HG02981 (cell line): ENCODE data around the gene SHKBP1.

Experiments
- ATAC-seq: cut with Tn5 transposase; IDR thresholded peaks from one replicate; pipeline ENCODE4 v1.9.1; 2021; ENCODE audit warnings: mild to moderate bottlenecking, moderate library complexity; ENCODE audit not compliant: unreplicated experiment

Gene SHKBP1

DNA sequence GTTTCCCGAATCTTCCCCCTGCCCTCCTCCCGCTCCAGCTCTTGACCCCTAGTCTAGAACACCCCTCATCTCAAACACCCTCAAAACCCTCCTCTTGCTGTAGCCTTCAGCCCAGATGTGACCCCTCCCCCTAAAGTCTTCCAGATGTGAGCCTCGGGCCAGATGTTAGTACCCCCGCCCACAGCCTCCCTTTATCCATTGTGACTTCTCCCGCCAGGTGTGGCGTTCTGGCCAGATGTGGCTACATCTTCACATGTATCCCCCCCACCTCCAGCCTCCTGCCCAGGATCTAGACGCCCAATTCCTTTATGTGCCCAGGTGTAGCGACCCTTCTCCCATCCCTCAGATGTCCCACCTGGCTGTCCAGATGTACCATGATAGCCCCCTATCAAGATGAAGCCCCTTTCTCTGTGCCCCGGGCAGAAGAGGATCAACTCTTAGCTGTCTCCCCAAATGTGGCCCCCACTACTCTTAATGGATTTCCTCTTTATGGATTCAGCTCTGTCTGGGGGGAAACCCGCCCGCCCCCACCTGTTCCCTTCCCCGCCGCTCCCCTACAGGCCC lies 24.0 kb downstream of the SHKBP1 start:
- no peak for ATAC-seq

DNA sequence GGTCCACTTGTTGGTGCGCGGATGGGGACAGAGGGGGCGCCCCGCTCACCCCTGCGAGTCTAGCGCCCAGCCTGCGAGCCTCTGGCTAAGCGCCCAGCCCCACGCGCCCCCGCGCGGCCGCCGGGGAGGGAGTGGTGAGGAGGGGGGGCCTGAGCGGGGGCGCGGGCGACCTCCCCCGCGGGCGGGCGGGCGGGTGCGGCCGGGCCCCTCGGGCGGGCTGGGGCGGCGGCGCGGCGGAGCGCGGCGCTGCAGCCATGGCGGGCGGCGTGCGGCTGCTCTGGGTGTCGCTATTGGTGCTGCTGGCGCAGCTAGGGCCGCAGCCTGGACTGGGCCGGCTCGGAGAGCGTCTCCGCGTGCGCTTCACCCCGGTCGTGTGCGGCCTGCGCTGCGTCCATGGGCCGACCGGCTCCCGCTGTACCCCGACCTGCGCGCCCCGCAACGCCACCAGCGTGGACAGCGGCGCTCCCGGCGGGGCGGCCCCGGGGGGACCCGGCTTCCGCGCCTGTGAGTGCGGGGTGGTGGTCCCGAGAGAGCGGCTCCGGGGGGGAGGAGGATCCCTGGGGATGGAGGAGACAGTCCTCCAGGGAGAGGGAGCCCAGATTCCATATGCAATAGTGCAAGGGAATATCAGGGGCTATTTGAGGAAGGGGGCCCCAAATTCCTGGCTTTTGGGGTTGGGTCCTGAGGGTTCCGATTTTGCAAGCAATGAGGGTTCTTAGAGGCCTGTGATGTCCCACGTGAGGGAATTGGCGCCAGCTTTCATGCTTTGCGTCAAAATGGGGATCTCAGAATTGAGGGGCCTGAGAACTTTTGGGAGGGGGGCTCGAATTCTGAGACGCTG lies 24.7 kb downstream of the SHKBP1 start, which contains the start of gene LTBP4:
Gene LTBP4, plus strand, starts transcription at position 236 of the 841 bp plus-strand sequence. Its CDS starts 19 bp downstream, at position 255.
- no peak for ATAC-seq

DNA sequence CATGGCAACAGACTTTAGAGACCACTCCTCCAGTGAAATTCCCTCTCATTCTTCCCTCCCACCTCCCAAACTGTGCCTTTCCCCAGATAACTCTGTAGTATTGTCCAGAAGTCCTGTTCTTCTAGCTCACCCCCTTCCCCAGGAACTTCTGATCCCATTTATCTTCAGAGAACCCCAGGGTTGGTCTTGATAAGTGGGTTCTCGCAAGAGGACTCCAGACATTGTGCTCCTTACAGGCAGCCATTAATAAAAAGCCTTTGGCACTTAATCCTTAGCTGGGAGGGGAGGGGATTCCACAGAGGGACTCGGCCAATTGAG lies 26.4 kb downstream of the SHKBP1 start:
- ATAC-seq, result no peak

DNA sequence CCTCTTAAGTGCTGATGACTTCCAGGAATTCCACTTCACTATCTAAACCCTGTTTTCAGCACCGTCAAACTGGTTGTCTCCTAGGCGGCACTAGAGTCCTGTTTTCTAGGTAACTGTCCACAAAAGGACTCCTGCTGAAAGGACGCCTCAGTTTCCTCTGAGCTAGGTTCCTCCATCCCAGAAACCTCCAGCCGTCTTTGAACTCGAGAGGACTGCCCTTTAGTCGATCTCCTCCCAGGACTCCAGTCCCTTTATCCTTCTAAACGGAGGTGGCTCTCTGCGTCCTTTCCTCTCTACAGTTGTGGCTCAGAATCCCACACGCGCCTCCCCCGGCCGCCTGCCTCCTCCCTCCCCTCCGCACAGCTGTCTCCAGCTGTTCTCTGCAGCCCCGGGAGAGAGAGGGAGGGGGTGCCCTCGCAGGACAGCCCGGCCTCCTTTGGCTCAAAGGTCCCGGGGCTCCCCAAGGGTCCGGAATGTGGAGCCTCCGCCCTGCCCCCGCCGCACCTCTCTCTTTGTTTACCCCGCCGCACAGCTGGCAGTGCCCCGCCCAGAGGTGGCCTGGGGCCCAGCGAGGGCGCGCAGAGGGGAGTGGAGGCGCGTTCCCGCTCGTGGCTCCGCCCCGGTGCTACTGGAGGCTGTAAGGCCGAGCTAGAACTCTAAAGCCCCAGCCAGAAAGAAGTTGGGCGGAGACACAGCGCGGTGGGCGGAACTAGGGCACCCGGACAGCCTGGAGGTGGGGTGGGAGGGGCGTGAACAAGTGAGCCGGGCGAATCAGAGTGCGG lies 26.9 kb downstream of the SHKBP1 start:
- peak; percentile 69 for ATAC-seq

DNA sequence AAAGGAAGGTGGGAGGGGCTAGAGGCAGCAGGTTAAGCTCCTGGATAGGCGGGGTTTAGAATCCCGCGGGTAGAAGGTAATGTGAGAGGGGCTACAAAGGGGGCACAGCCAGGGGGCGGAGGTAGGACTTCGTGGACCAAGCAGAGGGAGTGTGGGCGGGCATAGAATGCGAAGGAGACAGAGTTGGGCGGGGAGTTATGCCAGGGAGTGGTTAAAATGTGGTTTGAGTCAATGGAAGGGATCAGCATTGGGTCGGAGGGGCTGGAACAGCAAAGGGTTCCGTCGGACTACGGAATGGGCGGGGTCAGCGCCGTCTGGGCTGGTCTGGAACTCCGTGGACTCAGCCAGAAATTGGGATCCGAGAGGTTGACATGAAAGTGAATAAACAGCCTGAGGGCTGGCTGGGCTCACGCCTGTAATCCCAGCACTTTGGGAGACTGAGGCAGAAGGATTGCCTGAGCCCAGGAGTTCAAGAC lies 27.5 kb downstream of the SHKBP1 start:
- ATAC-seq, result no peak

DNA sequence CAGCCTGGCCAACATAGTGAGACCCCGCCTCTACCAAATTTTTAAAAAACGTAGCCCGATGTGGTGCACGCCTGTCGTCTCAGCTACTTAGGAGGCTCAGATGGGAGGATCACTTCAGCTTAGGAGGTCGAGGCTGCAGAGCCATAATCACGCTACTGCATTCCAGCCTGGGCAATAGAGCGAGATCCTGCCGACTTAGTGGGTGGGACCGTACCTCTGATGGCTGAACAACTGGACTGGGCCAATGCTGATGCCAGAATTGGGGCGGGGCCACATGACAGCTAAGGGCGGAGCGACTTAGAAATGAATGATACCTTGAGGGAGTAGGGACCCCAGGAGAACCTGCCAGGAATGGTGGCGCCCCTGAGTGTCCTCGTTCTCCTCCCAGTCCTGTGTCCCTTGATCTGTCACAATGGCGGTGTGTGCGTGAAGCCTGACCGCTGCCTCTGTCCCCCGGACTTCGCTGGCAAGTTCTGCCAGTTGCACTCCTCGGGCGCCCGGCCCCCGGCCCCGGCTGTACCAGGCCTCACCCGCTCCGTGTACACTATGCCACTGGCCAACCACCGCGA lies 28.1 kb downstream of the SHKBP1 start:
- ATAC-seq, result no peak

DNA sequence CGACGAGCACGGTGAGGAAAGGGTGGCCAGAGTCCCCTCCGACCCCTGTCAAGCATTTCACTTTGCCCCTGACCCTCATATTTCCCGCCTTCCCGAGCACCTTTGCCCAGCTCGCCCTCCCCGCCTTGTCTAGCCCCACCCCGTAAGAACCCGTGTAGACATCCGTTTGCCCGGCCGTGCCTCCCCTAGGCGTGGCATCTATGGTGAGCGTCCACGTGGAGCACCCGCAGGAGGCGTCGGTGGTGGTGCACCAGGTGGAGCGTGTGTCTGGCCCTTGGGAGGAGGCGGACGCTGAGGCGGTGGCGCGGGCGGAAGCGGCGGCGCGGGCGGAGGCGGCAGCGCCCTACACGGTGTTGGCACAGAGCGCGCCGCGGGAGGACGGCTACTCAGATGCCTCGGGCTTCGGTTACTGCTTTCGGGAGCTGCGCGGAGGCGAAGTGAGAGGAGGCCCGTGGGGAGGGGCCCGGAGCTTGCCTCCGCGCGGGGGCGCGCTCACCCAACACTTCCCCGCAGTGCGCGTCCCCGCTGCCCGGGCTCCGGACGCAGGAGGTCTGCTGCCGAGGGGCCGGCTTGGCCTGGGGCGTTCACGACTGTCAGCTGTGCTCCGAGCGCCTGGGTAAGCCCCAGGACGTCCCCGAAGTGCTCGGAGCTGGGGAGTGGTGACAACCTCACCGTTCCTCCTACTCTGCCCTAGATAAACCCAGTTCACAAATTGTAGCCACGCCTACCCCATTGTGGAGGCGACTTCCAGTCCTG lies 28.7 kb downstream of the SHKBP1 start:
- peak; percentile 26 for ATAC-seq

DNA sequence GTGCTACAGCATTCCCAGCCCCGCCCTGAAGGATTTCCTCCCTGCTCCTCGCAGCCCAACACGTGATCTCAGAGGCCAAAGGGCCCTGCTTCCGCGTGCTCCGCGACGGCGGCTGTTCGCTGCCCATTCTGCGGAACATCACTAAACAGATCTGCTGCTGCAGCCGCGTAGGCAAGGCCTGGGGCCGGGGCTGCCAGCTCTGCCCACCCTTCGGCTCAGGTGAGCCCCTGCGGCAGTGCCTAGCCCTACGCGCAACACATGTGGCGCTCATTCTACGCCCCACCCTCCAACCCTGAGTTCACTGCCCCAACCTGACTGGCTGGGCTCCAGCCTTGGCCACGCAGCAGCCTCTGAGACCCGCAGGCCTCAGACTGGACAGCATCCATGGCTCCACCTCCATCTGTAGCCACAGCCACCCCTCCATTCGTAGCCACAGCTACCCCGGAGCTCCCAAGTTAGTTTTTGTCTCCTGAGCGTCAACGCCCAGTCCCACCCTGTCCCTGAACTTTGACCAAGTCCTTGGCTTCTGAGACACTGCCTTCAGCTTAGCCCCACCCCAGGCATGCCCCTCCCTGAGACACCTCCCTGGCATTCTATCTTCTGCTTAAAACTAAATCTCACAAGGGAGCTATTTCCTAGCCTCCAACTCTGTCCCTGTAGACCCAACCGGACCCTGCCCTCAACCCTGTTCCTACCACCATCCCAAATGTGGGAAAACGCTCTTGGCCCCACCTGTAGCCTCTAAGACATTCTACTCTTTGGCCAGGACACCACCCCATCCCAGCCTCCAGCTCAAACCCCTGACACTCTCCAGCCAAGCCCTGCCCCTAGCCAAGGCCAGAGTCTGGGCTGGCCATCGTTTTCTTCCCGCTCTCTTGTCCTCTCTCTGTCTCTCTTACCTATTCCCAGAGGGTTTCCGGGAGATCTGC lies 30.9 kb downstream of the SHKBP1 start:
- ATAC-seq, result no peak

DNA sequence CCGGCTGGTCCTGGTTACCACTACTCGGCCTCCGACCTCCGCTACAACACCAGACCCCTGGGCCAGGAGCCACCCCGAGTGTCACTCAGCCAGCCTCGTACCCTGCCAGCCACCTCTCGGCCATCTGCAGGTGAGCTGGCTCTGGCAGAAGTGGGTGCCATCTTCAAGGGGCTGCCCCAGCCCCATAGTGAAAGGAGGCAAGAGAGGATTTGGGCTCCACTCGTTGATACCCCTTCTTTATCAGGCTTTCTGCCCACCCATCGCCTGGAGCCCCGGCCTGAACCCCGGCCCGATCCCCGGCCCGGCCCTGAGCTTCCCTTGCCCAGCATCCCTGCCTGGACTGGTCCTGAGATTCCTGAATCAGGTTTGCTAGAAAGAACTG lies 31.6 kb downstream of the SHKBP1 start:
- ATAC-seq, result no peak

DNA sequence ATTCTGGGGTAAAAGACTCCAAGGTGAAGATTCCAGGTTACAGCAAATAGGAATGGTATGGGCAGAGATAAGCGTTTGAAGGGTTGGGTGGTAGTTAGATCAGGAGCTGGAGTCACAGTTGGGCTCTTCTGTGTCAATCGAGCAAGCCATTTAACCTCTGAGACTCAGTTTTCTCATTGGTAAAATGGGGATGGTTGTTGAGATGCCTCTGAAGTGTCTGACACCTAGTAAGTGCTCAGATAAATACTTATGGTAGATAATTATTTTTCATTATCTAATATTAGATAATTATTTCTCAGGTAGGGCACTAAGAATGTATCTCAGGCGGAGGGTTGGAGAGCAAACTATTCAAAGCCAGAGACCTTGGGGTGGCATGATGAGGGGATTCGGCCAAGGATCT lies 32.3 kb downstream of the SHKBP1 start:
- ATAC-seq, result no peak

DNA sequence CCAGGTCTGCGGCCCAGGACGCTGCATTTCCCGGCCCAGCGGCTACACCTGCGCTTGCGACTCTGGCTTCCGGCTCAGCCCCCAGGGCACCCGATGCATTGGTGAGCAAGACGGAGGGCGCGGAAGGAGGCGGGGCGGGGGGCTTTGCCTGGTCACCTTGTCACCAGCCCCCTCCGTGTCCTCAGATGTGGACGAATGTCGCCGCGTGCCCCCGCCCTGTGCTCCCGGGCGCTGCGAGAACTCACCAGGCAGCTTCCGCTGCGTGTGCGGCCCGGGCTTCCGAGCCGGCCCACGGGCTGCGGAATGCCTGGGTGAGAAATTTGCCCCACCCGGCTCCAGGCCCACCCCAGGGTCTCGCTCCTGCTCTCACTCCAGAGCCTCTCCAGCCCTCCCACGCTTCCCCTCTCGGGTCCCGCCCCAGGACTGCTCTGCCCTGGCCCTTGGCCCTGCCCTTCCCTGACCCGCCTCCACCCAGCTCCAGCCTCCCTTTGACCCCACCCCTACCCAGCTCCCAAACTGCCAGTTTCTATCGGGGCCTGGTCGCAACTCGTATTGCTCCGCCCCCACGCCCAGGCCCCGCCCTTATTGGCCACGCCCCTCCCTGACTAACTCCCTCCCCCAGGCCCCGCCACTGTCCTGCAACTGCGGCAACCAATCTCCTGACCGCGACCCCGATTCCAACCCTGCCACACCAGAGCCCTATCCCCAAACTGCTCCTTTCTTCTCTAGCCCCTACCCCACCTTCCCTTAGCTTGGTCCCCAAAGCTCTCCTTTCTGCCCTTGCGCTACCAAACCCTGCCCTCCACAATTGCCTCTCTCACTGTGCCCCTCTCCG lies 33.1 kb downstream of the SHKBP1 start:
- ATAC-seq, result peak; percentile 48

DNA sequence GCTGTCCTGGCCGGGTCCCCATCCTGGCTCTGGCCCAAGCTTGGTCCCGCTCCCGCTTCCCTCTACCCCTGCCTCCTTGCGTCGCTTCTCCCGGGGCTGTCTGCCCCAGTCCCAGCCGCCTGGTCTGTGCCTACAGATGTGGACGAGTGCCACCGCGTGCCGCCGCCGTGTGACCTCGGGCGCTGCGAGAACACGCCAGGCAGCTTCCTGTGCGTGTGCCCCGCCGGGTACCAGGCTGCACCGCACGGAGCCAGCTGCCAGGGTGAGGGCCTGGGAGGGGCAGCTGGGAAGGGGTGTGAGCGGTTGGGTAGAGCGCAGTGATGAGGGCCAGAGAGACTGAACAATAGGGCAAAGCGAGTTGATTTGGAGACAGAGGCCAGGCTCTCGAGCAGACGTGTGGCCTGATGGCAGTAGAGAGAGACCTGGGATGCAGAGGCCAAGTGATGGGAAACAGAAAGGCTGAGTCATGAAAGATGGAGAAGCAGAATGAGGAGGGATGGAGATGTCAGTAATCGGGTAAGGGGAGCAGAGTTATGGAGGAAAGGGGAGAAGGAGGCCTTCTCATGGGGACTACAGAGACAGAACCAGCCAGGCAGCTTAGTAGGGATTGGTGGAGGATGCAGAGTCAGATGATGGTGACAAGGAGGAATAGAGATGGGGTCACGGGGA lies 33.9 kb downstream of the SHKBP1 start:
- no peak for ATAC-seq

DNA sequence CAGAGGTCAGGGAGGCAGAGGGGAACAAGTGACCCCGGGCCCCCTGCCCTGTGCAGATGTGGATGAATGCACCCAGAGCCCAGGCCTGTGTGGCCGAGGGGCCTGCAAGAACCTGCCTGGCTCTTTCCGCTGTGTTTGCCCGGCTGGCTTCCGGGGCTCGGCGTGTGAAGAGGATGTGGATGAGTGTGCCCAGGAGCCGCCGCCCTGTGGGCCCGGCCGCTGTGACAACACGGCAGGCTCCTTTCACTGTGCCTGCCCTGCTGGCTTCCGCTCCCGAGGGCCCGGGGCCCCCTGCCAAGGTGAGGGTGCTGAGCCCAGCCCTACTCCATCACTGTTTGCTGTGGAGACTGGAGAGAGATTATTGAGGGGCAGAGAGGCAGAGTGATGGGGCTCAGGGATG lies 34.4 kb downstream of the SHKBP1 start:
- ATAC-seq, result no peak

DNA sequence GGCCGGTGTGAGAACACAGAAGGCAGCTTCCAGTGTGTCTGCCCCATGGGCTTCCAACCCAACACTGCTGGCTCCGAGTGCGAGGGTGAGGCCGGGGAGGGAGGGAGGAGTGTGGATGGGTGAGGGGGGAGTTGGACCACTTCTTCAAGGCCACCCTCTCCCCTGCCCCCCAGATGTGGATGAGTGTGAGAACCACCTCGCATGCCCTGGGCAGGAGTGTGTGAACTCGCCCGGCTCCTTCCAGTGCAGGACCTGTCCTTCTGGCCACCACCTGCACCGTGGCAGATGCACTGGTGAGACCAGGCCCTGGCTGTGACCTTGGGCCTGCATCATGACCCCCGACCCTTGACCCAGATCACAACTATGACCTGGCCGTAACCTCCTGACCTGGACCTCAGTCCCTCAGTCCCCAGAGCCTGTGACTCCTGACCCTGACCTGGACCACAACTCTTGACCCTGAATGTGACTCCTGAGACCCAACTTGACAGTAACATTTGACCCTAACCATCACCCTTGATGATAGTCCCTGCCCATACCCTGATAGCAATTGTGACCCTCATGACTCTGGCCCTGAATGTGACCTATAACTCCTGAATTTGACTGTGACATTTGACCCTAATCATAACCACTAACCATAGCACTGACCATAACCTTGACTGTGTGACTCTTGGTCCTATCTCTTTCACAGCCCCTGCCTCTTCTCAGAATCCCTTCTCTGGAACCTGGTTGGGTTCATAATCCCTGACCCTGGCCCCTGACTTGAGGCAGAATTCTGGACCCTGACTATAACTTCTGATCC lies 35.4 kb downstream of the SHKBP1 start:
- no peak for ATAC-seq

DNA sequence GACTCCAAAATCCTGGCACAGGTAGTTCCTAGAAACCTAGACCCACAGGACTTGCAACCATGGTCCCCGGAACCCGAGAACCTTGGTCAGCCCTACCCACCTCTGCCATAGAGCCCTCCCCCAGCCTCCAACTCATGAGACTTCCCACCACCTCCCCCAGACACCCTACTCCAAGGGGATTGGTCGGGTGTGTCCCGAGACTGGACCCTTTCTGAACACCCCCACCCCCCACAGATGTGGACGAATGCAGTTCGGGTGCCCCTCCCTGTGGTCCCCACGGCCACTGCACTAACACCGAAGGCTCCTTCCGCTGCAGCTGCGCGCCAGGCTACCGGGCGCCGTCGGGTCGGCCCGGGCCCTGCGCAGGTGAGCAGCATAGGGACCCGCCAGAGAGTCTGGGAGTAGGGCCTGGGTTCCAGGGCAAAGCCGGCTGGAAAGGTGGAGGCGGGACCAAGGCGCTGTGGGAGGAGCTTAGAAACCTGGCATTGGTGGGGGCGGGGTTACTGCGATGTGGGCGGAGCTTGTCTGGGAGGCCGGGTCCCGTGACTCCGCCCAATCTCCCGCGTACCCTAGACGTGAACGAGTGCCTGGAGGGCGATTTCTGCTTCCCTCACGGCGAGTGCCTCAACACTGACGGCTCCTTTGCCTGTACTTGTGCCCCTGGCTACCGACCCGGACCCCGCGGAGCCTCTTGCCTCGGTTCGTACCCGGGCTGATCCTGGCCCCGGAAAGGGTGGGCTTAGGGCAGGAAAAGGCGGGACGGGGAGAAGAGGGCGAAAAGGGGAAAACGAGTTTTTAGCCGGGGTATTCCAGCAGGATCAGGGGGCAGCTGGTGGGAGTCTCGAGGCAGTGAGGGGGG lies 36.4 kb downstream of the SHKBP1 start:
- no peak for ATAC-seq
